Tibial artery (tissue), 4 donors: ENCODE measurements around the gene PHLDB2.

ENCODE experiments used
- DNase-seq, 2 donors: peaks; one replicate each; pipeline ENCODE4 v3.0.0-alpha.2; 2019
- H3K27ac ChIP-seq, 2 donors: fragments of 200-600 bp; sonication (generic) in 1 of 2; 1 replicate in 1 of 2; 2 replicates in 1 of 2; pipeline ENCODE4 v1.5.1; 2018 to 2019; ENCODE audit warnings: mild to moderate bottlenecking in 1 of 2
- H3K27me3 ChIP-seq, 2 donors: fragments of 200-600 bp; sonication (generic) in 1 of 2; one replicate each; pipeline versions ENCODE4 v1.5.1 to v1.6.0; 2016 to 2019
- H3K36me3 ChIP-seq, 3 donors: fragments of 200-600 bp; sonication (generic) in 2 of 3; one replicate each; pipeline ENCODE4 v1.5.1; 2016 to 2019; ENCODE audit warnings: mild to moderate bottlenecking in 2 of 3
- H3K4me1 ChIP-seq, 4 donors: fragments of 200-600 bp; sonication (generic) in 2 of 4; 1 replicate in 3 of 4; 2 replicates in 1 of 4; pipeline ENCODE4 v1.5.1; 2016 to 2019
- H3K4me3 ChIP-seq, 2 donors: fragments of 200-600 bp; sonication (generic) in 1 of 2; 1 replicate in 1 of 2; 2 replicates in 1 of 2; pipeline ENCODE4 v1.5.1; 2018 to 2019; ENCODE audit warnings: mild to moderate bottlenecking in 2 of 2
- H3K9me3 ChIP-seq, 3 donors: fragments of 200-600 bp; sonication (generic) in 1 of 3; one replicate each; pipeline ENCODE4 v1.5.1; 2016 to 2019
- intact Hi-C: fragments of 100-400 bp; cut with DNase I; formaldehyde crosslinking; loops from one replicate; pipeline ENCODE4 v1.15.0; 2023; ENCODE audit warnings: low total_unique reads
- TF ChIP-seq, protein P1 (sequence below), 2 experiments: fragments of 200-600 bp in 1 of 2; fragments of 450-650 bp in 1 of 2; IDR thresholded peaks; one replicate each; pipeline ENCODE4 v1.5.1; 2017 to 2019; ENCODE audit warnings: antibody characterized with exemption in 2 of 2, mild to moderate bottlenecking in 1 of 2, moderate library complexity in 1 of 2

The PHLDB2 gene

DNA sequence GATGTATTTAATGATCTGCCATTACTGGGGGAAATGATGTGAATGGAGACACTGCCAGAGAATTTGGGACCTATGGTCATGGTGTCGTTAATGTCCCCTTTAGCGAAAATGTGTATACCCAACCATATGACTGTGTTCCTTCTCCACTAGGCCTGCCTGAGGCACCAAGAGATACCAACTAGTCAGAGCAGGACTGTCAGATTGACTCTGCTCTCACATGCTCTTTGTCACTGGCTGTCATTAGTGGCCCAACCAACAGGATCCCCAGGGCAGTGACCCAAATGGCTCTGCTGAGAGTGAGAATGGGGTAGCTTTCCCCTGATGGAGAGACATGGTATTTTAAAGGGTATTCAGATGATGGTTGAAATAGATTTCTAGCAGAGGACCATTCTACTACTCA lies 142.5 kb downstream of the PHLDB2 start:
- H3K9me3 ChIP-seq = no peaks in the 10 kb centered on the region
- TF ChIP-seq, protein P1, sequence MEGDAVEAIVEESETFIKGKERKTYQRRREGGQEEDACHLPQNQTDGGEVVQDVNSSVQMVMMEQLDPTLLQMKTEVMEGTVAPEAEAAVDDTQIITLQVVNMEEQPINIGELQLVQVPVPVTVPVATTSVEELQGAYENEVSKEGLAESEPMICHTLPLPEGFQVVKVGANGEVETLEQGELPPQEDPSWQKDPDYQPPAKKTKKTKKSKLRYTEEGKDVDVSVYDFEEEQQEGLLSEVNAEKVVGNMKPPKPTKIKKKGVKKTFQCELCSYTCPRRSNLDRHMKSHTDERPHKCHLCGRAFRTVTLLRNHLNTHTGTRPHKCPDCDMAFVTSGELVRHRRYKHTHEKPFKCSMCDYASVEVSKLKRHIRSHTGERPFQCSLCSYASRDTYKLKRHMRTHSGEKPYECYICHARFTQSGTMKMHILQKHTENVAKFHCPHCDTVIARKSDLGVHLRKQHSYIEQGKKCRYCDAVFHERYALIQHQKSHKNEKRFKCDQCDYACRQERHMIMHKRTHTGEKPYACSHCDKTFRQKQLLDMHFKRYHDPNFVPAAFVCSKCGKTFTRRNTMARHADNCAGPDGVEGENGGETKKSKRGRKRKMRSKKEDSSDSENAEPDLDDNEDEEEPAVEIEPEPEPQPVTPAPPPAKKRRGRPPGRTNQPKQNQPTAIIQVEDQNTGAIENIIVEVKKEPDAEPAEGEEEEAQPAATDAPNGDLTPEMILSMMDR (IDR thresholded peaks at IDR 0.05) = no peak
- no peak overlapping the region for H3K4me3 ChIP-seq
- no peak for DNase-seq
- no peak overlapping the region for H3K27ac ChIP-seq
- H3K27me3 ChIP-seq = peaks cover 0 to 13% of the 10 kb centered on the region in 2 donors
- intact Hi-C loops = no loop called here
- H3K36me3 ChIP-seq = no peaks in the 10 kb centered on the region
- H3K4me1 ChIP-seq = peaks cover 0 to 14% (median 10%) of the 10 kb centered on the region in 4 donors

- no peak overlapping the region for H3K4me3 ChIP-seq
- H3K27ac ChIP-seq = no peak overlapping the region
- H3K27me3 ChIP-seq = peaks cover 0 to 13% of the 10 kb centered on the region in 2 donors
- no peaks in the 10 kb centered on the region for H3K9me3 ChIP-seq
- DNase-seq = no peak
- H3K4me1 ChIP-seq = peaks cover 0 to 14% (median 10%) of the 10 kb centered on the region in 4 donors
- intact Hi-C loops = no loop called here
- H3K36me3 ChIP-seq = no peaks in the 10 kb centered on the region
- TF ChIP-seq, protein P1 (IDR thresholded peaks at IDR 0.05) = no peak
These were observed 143.3 kb downstream of the PHLDB2 start for GRCh38 chr3:112002096-112002971.

DNA sequence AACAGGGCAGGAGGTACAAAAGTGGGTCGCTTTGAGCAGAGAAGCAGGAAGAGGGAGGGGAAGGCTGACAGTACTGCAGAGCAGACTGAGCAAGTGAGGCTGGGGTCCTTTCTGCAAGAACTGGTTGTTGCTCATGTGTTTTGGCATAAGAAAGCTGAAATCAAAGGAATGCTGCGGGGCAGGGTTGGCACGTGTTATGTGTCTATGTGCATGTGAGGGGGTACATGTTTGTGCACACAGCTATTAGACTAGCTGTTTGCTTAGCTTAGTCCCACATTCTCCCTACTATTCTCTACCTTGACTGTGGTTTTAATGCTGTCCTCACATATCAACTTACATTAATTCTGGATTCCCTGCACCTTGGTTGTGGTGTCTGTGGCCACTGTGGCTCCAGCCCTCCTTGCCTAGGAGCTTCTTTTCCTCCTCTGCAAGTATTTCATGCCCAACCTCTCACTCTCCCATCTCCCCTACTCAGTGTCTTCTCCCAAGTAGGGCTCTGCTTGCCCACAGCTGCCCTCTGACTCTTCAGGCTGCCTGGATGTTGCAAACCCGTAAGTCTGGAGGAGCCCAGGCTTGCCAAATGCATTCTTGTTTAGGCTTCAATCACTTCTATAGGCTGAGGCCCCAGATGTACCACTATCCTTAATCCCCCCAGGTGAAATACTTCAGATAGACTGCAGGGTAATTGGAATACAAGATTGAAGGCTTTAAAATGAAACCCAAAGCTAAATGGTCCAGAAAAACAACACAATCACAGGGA lies 144.4 kb downstream of the PHLDB2 start:
- H3K27ac ChIP-seq = no peak overlapping the region
- no peaks in the 10 kb centered on the region for H3K36me3 ChIP-seq
- intact Hi-C loops = no loop called here

DNA sequence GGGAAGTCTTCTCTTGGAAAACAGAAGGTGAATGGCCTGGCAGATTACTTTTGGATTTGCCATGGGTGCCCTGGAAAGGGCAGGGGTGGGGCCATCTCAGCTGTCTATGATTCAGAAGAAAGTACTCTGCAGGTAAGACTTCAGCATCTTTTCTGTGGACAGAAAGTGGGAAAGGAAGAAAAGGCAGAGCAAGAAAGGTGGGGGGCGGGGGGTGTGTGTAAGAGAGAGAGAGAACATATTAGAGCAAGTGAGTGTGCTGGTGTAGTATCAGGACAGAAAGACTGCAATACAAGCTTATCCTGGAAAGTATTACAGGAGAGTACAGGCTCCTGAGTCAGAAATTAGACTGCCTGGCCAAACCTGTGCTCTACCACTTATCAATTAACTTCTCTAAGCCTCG lies 145.1 kb downstream of the PHLDB2 start:
- Histone ChIP-seq H3K4me1 (peaks cover 0 to 7% (median 4%) of the 10 kb centered on the region in 4 donors), H3K27me3 (peaks cover 0 to 11% of the 10 kb centered on the region in 2 donors), H3K36me3 (no peaks in the 10 kb centered on the region), H3K27ac (no peak overlapping the region), H3K4me3 (no peak overlapping the region), H3K9me3 (no peaks in the 10 kb centered on the region)
- no peak for DNase-seq
- TF ChIP-seq, protein P1 (IDR thresholded peaks at IDR 0.05) = no peak
- intact Hi-C loops = no loop called here

More for the DNA sequence above, 144.4 kb downstream of the PHLDB2 start:
- H3K4me3 ChIP-seq = no peak overlapping the region
- H3K4me1 ChIP-seq = peaks cover 0 to 14% (median 9%) of the 10 kb centered on the region in 4 donors
- TF ChIP-seq, protein P1 (IDR thresholded peaks at IDR 0.05) = no peak
- no peaks in the 10 kb centered on the region for H3K9me3 ChIP-seq
- H3K27me3 ChIP-seq = peaks cover 0 to 13% of the 10 kb centered on the region in 2 donors
- DNase-seq = no peak

GRCh38 chr3:112004669-112005068 lies 145.6 kb downstream of the PHLDB2 start:
- intact Hi-C loops = no loop called here
- no peak overlapping the region for H3K4me3 ChIP-seq
- H3K9me3 ChIP-seq = no peaks in the 10 kb centered on the region
- H3K27me3 ChIP-seq = peaks cover 0 to 7% of the 10 kb centered on the region in 2 donors
- H3K4me1 ChIP-seq = peaks cover 0 to 2% (median 0%) of the 10 kb centered on the region in 4 donors
- no peaks in the 10 kb centered on the region for H3K36me3 ChIP-seq
- no peak for DNase-seq
- H3K27ac ChIP-seq = no peak overlapping the region
- TF ChIP-seq, protein P1 (IDR thresholded peaks at IDR 0.05) = no peak
